Small intestine (tissue), 7 donors: ENCODE data around the gene KIZ. TPM values are rescaled to one million over a fixed set of nuclear protein-coding genes. Genes with fewer than 3 reads are reported as not detected.

ENCODE experiments used
- DNase-seq, 2 donors: peaks; one replicate each; pipeline versions ENCODE4 v3.0.0 to v3.0.0-alpha.2; 2013
- FAIRE-seq: peaks from 2 replicates; lab custom pipeline; 2012; peaks lifted over from hg19 to GRCh38; lab: Jason Lieb, UNC
- H3K27ac ChIP-seq, 3 donors: one replicate each; pipeline ENCODE4 v1.5.1; 2013; ENCODE audit warnings: low read length in 2 of 3, mild to moderate bottlenecking in 2 of 3, control low read depth in 1 of 3, inconsistent platforms in 1 of 3, low read depth in 1 of 3, moderate library complexity in 1 of 3
- H3K27me3 ChIP-seq, 3 donors: one replicate each; pipeline ENCODE4 v1.6.1; 2013; ENCODE audit warnings: low read length in 3 of 3, inconsistent platforms in 1 of 3; ENCODE audit not compliant: control insufficient read depth in 3 of 3, insufficient read depth in 3 of 3
- H3K36me3 ChIP-seq, 3 donors: one replicate each; pipeline ENCODE4 v1.6.1; 2013; ENCODE audit warnings: low read length in 3 of 3, inconsistent platforms in 1 of 3, low read depth in 1 of 3, mild to moderate bottlenecking in 1 of 3, moderate library complexity in 1 of 3; ENCODE audit not compliant: control insufficient read depth in 3 of 3, insufficient read depth in 2 of 3
- H3K4me1 ChIP-seq, 3 donors: one replicate each; pipeline ENCODE4 v1.6.1; 2013; ENCODE audit warnings: low read length in 2 of 3, inconsistent platforms in 1 of 3, low read depth in 1 of 3, mild to moderate bottlenecking in 1 of 3, moderate library complexity in 1 of 3; ENCODE audit not compliant: control insufficient read depth in 3 of 3, insufficient read depth in 2 of 3
- H3K4me3 ChIP-seq, 3 donors: one replicate each; pipeline ENCODE4 v1.5.1; 2013; ENCODE audit warnings: low read length in 3 of 3, control low read depth in 1 of 3, inconsistent platforms in 1 of 3, low read depth in 1 of 3, mild to moderate bottlenecking in 1 of 3, moderate library complexity in 1 of 3
- H3K9me3 ChIP-seq, 2 donors: one replicate each; pipeline ENCODE4 v1.6.1; 2013; ENCODE audit warnings: low read depth in 1 of 2, low read length in 1 of 2; ENCODE audit not compliant: control insufficient read depth in 2 of 2, insufficient read depth in 1 of 2
- WGBS, 3 donors: extraction: QIAGEN DNeasy Blood & Tissue Kit; methylation state at CpG; one replicate each; pipeline ENCODE4 v1.1.7; 2013; 5-methylcytosine and 5-hydroxymethylcytosine counted together
- polyA plus RNA-seq, 4 donors: library from polyadenylated mRNA; stranded (reverse) in 3 of 4; unstranded in 1 of 4; fragments of 200-250 nt in 3 of 4; fragments of 120-200 nt in 1 of 4; gene quantifications; one replicate each; pipeline versions ENCODE4 v1.2.1 to v1.2.3, GENCODE V29; 2013
- donor health status: healthy with polysubstance abuse.
- donor health status: control.
- donor health status: control.
- donor health status: Bipolar disorder and iron deficiency.
- donor health status: healthy.

KIZ gene
- polyA plus RNA-seq, 4 donors = 11.7 to 38.4 (median 20.1) TPM

DNA sequence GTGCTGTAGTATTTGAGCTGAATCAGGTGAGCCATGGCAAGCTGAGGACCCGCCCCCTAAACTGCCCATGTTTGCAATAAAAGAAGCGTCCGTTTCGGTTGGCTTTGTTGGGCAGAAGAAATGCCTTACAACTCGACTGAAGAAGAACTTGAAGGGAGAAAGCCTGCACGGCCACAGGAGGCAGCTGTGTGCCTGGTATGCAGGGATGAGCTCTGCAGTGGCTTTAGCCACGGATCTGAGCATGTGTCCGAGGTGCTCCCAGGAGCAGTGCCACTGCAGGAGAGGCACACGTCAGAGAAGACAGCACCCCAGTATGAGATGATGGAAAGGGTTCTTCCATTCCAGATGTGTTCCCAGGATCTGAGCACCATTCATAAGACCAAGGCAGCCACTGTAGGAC is 23.5 kb downstream of the KIZ start:
- FAIRE-seq (no peak), DNase-seq (no peak)
- Histone ChIP-seq H3K27ac (no peak overlapping the region), H3K9me3 (no peaks in the 10 kb centered on the region), H3K27me3 (no peaks in the 10 kb centered on the region), H3K36me3 (peaks cover 0 to 5% (median 4%) of the 10 kb centered on the region in 3 donors), H3K4me3 (no peak overlapping the region), H3K4me1 (no peaks in the 10 kb centered on the region)
- WGBS, 3 donors = 89 to 93% (median 91%) methylated on average over 9 of the region's 9 CpGs

DNA sequence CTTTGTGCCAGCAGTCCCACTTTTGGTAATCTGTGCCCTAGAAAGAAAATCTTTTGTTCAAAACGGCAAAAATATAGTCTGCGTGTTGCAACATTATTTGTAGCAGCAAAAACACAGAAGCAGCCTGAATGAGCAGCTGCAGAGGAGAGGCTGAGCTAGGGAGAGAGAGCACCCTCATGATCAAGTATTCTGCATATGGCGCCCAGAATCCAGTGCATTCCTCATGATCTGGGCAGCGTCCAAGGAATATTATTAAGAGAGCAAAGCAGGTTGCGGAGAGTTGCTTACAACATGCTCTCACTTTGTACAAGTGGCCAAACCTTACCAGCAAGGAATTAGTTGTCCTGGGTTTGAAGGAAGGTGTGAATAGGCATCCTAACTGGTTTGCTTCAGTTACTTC is 25.9 kb downstream of the KIZ start:
- no peak overlapping the region for H3K27ac ChIP-seq
- no peak overlapping the region for H3K4me3 ChIP-seq
- DNase-seq (no peak), FAIRE-seq (no peak)
- H3K27me3 ChIP-seq = no peaks in the 10 kb centered on the region
- WGBS, 3 donors = 96 to 98% (median 96%) methylated on average over 5 of the region's 5 CpGs
- no peaks in the 10 kb centered on the region for H3K9me3 ChIP-seq
- peaks cover 0 to 7% (median 4%) of the 10 kb centered on the region in 3 donors for H3K36me3 ChIP-seq
- H3K4me1 ChIP-seq = no peaks in the 10 kb centered on the region

DNA sequence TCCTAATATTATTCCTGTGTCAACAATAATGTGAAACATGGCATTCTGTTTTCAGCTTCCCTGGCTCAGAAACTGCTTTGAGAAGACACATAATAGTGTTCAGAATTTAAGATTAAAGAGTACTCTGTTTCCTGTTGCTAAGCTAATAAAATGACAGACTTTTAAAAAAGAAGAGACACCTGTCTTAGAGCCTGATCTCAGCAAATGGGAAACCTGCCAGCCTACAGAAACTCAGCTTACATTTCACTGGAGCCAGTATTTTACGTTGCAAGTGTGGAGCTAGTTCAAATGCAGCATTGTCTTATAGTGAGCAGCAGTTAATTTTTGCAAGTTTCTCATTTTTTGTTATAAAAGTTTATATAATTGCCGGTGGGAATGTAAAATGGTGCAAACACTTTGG is 28.8 kb downstream of the KIZ start:
- no peak overlapping the region for H3K4me3 ChIP-seq
- FAIRE-seq = no peak
- no peak overlapping the region for H3K27ac ChIP-seq

GRCh38 chr20:21155268-21155667 is 29.4 kb downstream of the KIZ start:
- Histone ChIP-seq H3K4me1 (no peaks in the 10 kb centered on the region), H3K27me3 (no peaks in the 10 kb centered on the region), H3K9me3 (no peaks in the 10 kb centered on the region), H3K4me3 (no peak overlapping the region), H3K27ac (no peak overlapping the region), H3K36me3 (peaks cover 0 to 4% (median 3%) of the 10 kb centered on the region in 3 donors)
- DNase-seq = no peak
- 97 to 99% (median 97%) methylated on average over 5 of the region's 5 CpGs for WGBS, 3 donors
- no peak for FAIRE-seq

More for the DNA sequence above, 28.8 kb downstream of the KIZ start:
- DNase-seq = no peak
- H3K4me1 ChIP-seq = no peaks in the 10 kb centered on the region
- no peaks in the 10 kb centered on the region for H3K27me3 ChIP-seq
- 69 to 92% (median 88%) methylated on average over 2 of the region's 2 CpGs for WGBS, 3 donors
- no peaks in the 10 kb centered on the region for H3K9me3 ChIP-seq
- peaks cover 0 to 7% (median 4%) of the 10 kb centered on the region in 3 donors for H3K36me3 ChIP-seq

DNA sequence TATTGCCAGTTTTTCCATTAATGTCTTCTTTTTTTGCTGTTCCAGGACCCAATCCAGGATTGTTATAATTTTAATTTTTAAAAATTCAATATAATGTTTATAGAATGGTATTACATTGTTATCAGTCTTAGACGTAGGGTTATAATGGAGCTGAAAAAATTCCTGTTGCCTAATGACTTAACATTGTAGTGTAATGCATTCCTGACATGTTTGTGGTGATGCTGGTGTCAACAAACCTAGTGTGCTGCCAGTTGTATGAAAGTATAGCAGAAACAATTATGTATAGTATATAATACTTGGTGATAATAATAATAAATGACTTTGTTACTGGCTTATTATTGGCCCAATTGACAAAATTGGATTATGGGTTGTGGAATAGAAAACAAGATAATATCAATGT is 30.4 kb downstream of the KIZ start:
- DNase-seq = no peak
- no peak for FAIRE-seq
- H3K27me3 ChIP-seq = no peaks in the 10 kb centered on the region
- peaks cover 0 to 3% of the 10 kb centered on the region in 2 donors for H3K9me3 ChIP-seq
- H3K4me3 ChIP-seq = no peak overlapping the region
- 69 to 84% (median 80%) methylated on average over 1 of the region's 1 CpG for WGBS, 3 donors
- peaks cover 0 to 3% (median 2%) of the 10 kb centered on the region in 3 donors for H3K36me3 ChIP-seq
- H3K27ac ChIP-seq = no peak overlapping the region
- H3K4me1 ChIP-seq = no peaks in the 10 kb centered on the region

GRCh38 chr20:21157006-21157405 is 31.1 kb downstream of the KIZ start:
- FAIRE-seq = no peak

GRCh38 chr20:21159658-21160380 is 33.9 kb downstream of the KIZ start:
- no peaks in the 10 kb centered on the region for H3K27me3 ChIP-seq
- no peak overlapping the region for H3K27ac ChIP-seq
- DNase-seq (no peak), FAIRE-seq (no peak)
- WGBS, 3 donors = 79 to 94% (median 92%) methylated on average over 6 of the region's 6 CpGs
- H3K4me3 ChIP-seq = no peak overlapping the region
- no peaks in the 10 kb centered on the region for H3K4me1 ChIP-seq
- peaks cover 0 to 3% of the 10 kb centered on the region in 2 donors for H3K9me3 ChIP-seq
- peaks cover 0 to 4% (median 3%) of the 10 kb centered on the region in 3 donors for H3K36me3 ChIP-seq

More at GRCh38 chr20:21157006-21157405, 31.1 kb downstream of the KIZ start:
- WGBS, 3 donors = 81 to 97% (median 91%) methylated on average over 4 of the region's 4 CpGs
- Histone ChIP-seq H3K4me1 (no peaks in the 10 kb centered on the region), H3K27ac (no peak overlapping the region), H3K36me3 (peaks cover 0 to 3% (median 2%) of the 10 kb centered on the region in 3 donors), H3K9me3 (peaks cover 0 to 3% of the 10 kb centered on the region in 2 donors), H3K4me3 (no peak overlapping the region), H3K27me3 (no peaks in the 10 kb centered on the region)
- DNase-seq = no peak

DNA sequence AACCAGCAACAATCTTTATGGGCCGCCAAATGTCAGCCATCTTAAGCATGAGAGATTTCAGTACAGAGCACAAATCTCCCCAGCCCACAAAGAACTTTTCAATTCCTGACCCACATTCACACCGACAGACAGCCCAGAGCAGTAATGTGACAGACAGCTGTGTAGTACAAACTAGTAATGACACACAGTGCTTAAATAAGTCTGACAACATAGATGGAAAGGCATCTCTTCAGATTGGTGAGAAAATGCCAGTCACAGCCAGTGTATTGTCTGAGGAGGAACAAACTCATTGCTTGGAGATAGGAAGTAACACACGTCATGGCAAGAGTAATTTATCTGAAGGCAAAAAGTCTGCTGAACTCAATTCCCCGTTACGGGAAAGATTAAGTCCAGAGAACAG is 36.0 kb downstream of the KIZ start:
- Histone ChIP-seq H3K4me3 (no peak overlapping the region), H3K27me3 (no peaks in the 10 kb centered on the region), H3K27ac (no peak overlapping the region), H3K36me3 (peaks cover 0 to 4% (median 3%) of the 10 kb centered on the region in 3 donors), H3K9me3 (peaks cover 0 to 3% of the 10 kb centered on the region in 2 donors), H3K4me1 (no peaks in the 10 kb centered on the region)
- FAIRE-seq (no peak), DNase-seq (no peak)
- WGBS, 3 donors = 91 to 94% (median 94%) methylated on average over 5 of the region's 5 CpGs
